Spleen (tissue), 7 donors: ENCODE data around the gene TSHZ3.

Source experiments
- POLR2A ChIP-seq, 3 donors: fragments of 450-650 bp; IDR thresholded peaks; one replicate each; pipeline ENCODE4 v1.5.1; 2017; ENCODE audit warnings: antibody characterized with exemption in 3 of 3, mild to moderate bottlenecking in 1 of 3
- POLR2AphosphoS5 ChIP-seq, 3 donors: sonication (generic); formaldehyde crosslinking; IDR thresholded peaks; one replicate each; pipeline ENCODE4 v1.5.1; 2017; ENCODE audit warnings: antibody characterized with exemption in 3 of 3
- TF ChIP-seq, protein P1 (sequence below), 11 experiments: fragments of 200-600 bp in 7 of 11; fragments of 450-650 bp in 4 of 11; sonication (generic) in 4 of 11; IDR thresholded peaks in 8 of 11; conservative IDR thresholded peaks in 3 of 11; 1 replicate in 7 of 11; 2 replicates in 4 of 11; pipeline versions ENCODE4 v1.4.0 to v1.8.0; 2016 to 2021; ENCODE audit warnings: antibody characterized with exemption in 11 of 11, inconsistent platforms in 4 of 11, mild to moderate bottlenecking in 1 of 11
- donor health status: DM: no; HTN: no; CAD: no; lungs with moderate emphysema.
- donor health status: DM: no; HTN: no; CAD: no.
- donor health status: DM: no; HTN: no; CAD: no.

DNA sequence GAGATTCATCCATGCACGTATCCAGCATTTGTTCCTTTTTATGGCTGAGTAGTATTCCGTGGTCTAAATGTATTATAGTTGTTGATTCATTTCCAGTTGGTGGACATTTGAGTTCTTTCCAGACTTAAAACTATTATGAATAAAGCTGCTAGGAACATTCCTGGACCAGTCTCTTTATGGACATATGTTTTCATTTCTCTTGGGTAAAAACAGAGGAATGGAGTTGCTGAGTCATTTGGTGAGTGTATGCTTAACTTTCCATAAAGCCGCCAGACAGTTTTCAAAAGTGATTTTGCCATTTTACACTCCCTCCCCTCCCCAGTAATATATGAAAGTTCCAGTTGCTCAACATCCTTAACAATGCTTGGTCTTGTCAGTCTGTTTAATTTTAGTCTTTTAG is 116.4 kb downstream of the TSHZ3 start:
- TF ChIP-seq, protein P1, sequence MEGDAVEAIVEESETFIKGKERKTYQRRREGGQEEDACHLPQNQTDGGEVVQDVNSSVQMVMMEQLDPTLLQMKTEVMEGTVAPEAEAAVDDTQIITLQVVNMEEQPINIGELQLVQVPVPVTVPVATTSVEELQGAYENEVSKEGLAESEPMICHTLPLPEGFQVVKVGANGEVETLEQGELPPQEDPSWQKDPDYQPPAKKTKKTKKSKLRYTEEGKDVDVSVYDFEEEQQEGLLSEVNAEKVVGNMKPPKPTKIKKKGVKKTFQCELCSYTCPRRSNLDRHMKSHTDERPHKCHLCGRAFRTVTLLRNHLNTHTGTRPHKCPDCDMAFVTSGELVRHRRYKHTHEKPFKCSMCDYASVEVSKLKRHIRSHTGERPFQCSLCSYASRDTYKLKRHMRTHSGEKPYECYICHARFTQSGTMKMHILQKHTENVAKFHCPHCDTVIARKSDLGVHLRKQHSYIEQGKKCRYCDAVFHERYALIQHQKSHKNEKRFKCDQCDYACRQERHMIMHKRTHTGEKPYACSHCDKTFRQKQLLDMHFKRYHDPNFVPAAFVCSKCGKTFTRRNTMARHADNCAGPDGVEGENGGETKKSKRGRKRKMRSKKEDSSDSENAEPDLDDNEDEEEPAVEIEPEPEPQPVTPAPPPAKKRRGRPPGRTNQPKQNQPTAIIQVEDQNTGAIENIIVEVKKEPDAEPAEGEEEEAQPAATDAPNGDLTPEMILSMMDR (IDR thresholded peaks at IDR 0.05 in 8 of 11, conservative IDR thresholded peaks at IDR 0.05 in 3 of 11): no peak
- TF ChIP-seq POLR2A (IDR thresholded peaks at IDR 0.05) (no peak), POLR2AphosphoS5 (IDR thresholded peaks at IDR 0.05) (no peak)
